ENCODE results near the gene CCDC137.

DNA sequence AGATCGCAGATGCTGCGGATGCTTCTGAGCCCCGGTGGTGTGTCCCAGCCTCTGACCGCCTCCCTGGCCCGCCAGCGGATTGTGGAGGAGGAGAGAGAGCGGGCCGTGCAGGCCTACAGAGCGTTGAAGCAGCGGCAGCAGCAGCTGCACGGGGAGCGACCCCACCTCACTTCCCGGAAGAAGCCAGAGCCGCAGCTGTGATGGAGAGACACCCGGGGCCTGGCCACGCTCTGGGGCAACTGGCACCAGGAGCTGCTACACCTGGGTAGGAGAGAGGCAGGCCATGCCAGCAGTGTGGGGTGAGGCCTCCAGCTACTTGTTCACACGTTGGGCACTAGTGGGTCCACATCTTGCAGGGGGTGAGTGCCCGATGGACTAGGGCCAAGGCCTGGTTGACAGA, 6.0 kb downstream of the CCDC137 start:
- TF ChIP-seq ZNF768 (tag by site-specific recombination; IDR thresholded peaks at IDR 0.05) (no peak), REST (tag by site-specific recombination; IDR thresholded peaks at IDR 0.05) (no peak), ZNF549 (tag by site-specific recombination; IDR thresholded peaks at IDR 0.05) (no peak), TCF7L2 (IDR thresholded peaks at IDR 0.05; ENCODE audit: borderline replicate concordance, low read depth, low read length) (no peak), WT1 (tag by site-specific recombination; IDR thresholded peaks at IDR 0.05) (no peak), ZFP37 (tag by site-specific recombination; IDR thresholded peaks at IDR 0.05) (no peak), ZBTB1 (tag by site-specific recombination; IDR thresholded peaks at IDR 0.05) (no peak), ZNF274 (IDR thresholded peaks at IDR 0.05; ENCODE audit: low read length) (no peak), ZNF274 (tag by site-specific recombination; IDR thresholded peaks at IDR 0.05; ENCODE audit: borderline replicate concordance) (no peak), INSM2 (tag by site-specific recombination; IDR thresholded peaks at IDR 0.05) (no peak), ZNF623 (tag by site-specific recombination; IDR thresholded peaks at IDR 0.05) (no peak)
- TF ChIP-seq, protein P1, sequence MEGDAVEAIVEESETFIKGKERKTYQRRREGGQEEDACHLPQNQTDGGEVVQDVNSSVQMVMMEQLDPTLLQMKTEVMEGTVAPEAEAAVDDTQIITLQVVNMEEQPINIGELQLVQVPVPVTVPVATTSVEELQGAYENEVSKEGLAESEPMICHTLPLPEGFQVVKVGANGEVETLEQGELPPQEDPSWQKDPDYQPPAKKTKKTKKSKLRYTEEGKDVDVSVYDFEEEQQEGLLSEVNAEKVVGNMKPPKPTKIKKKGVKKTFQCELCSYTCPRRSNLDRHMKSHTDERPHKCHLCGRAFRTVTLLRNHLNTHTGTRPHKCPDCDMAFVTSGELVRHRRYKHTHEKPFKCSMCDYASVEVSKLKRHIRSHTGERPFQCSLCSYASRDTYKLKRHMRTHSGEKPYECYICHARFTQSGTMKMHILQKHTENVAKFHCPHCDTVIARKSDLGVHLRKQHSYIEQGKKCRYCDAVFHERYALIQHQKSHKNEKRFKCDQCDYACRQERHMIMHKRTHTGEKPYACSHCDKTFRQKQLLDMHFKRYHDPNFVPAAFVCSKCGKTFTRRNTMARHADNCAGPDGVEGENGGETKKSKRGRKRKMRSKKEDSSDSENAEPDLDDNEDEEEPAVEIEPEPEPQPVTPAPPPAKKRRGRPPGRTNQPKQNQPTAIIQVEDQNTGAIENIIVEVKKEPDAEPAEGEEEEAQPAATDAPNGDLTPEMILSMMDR (tag by site-specific recombination; IDR thresholded peaks at IDR 0.05) = no peak
- TF ChIP-seq, protein P2, sequence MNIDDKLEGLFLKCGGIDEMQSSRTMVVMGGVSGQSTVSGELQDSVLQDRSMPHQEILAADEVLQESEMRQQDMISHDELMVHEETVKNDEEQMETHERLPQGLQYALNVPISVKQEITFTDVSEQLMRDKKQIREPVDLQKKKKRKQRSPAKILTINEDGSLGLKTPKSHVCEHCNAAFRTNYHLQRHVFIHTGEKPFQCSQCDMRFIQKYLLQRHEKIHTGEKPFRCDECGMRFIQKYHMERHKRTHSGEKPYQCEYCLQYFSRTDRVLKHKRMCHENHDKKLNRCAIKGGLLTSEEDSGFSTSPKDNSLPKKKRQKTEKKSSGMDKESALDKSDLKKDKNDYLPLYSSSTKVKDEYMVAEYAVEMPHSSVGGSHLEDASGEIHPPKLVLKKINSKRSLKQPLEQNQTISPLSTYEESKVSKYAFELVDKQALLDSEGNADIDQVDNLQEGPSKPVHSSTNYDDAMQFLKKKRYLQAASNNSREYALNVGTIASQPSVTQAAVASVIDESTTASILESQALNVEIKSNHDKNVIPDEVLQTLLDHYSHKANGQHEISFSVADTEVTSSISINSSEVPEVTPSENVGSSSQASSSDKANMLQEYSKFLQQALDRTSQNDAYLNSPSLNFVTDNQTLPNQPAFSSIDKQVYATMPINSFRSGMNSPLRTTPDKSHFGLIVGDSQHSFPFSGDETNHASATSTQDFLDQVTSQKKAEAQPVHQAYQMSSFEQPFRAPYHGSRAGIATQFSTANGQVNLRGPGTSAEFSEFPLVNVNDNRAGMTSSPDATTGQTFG (tag by site-specific recombination; IDR thresholded peaks at IDR 0.05; ENCODE audit: borderline replicate concordance) = no peak
- TF ChIP-seq, protein P3, sequence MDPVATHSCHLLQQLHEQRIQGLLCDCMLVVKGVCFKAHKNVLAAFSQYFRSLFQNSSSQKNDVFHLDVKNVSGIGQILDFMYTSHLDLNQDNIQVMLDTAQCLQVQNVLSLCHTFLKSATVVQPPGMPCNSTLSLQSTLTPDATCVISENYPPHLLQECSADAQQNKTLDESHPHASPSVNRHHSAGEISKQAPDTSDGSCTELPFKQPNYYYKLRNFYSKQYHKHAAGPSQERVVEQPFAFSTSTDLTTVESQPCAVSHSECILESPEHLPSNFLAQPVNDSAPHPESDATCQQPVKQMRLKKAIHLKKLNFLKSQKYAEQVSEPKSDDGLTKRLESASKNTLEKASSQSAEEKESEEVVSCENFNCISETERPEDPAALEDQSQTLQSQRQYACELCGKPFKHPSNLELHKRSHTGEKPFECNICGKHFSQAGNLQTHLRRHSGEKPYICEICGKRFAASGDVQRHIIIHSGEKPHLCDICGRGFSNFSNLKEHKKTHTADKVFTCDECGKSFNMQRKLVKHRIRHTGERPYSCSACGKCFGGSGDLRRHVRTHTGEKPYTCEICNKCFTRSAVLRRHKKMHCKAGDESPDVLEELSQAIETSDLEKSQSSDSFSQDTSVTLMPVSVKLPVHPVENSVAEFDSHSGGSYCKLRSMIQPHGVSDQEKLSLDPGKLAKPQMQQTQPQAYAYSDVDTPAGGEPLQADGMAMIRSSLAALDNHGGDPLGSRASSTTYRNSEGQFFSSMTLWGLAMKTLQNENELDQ (tag by site-specific recombination; IDR thresholded peaks at IDR 0.05; ENCODE audit: low read depth) = no peak

Measured in HEK293 (cell line).